Glutamatergic neuron (in vitro differentiated cells): ENCODE results near the gene HIKESHI. TPM values are rescaled to one million over a fixed set of nuclear protein-coding genes. Genes with fewer than 3 reads are reported as not detected.

Experiments used
- DNase-seq: peaks from one replicate; pipeline ENCODE4 v3.0.0; 2022
- H3K27ac Mint-ChIP-seq: one replicate; pipeline ENCODE4 v1.8.0; 2020; ENCODE audit warnings: mild to moderate bottlenecking, mixed read lengths, inconsistent platforms; ENCODE audit not compliant: unreplicated experiment
- H3K27me3 Mint-ChIP-seq: one replicate; pipeline ENCODE4 v1.8.0; 2020; ENCODE audit warnings: mild to moderate bottlenecking, moderate library complexity, mixed read lengths, inconsistent platforms; ENCODE audit not compliant: unreplicated experiment
- H3K36me3 Mint-ChIP-seq: one replicate; pipeline ENCODE4 v1.8.0; 2020; ENCODE audit warnings: mild to moderate bottlenecking, mixed read lengths, inconsistent platforms; ENCODE audit not compliant: unreplicated experiment
- H3K4me1 Mint-ChIP-seq: one replicate; pipeline ENCODE4 v1.8.0; 2020; ENCODE audit warnings: mild to moderate bottlenecking, low read depth, mixed read lengths, inconsistent platforms; ENCODE audit not compliant: unreplicated experiment
- H3K4me3 Mint-ChIP-seq: one replicate; pipeline ENCODE4 v1.8.0; 2020; ENCODE audit warnings: mild to moderate bottlenecking, mixed read lengths, inconsistent platforms; ENCODE audit not compliant: unreplicated experiment
- H3K9me3 Mint-ChIP-seq: one replicate; pipeline ENCODE4 v1.8.0; 2020; ENCODE audit warnings: mild to moderate bottlenecking, moderate library complexity, mixed read lengths, inconsistent platforms; ENCODE audit not compliant: unreplicated experiment
- total RNA-seq: library from RNA; stranded (reverse); fragmentation: NEBNext Ultra II Directional; extraction: Animal tissue kit (Norgen Biotek cat#: 25700); gene quantifications from one replicate; pipeline ENCODE4 v1.2.1, GENCODE V29; 2021; ENCODE audit not compliant: unreplicated experiment
- TF ChIP-seq, protein P1 (sequence below): fragments of 200-600 bp; sonication (generic); IDR thresholded peaks from one replicate; pipeline ENCODE4 v1.5.0; 2021; ENCODE audit not compliant: partially characterized antibody, unreplicated experiment

HIKESHI gene
- total RNA-seq, 1 donor from 2014 or later = 44.7 TPM

DNA sequence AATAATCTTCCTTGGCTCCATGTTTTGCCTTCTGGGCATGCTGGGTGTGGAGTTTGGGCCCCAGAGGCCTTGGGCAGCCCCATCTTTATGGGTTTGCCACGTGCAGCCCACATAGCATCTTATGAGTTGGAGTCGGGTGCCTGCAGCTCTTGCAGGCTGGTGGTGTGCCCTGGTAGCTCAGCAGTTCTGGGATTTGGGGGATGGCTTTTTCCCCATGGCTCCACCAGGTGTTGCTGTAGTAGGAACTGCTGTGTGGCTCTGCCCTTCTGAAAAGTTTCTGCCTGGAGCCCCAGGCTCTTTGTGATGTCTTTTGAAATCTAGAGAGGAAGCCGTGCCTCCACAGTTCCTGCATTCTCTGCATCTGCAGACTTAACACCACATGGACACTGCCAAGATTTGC is 40.7 kb upstream of the HIKESHI start:
- Mint-ChIP-seq H3K36me3 (no peaks in the 10 kb centered on the region), H3K4me3 (no peak overlapping the region), H3K27ac (no peak overlapping the region), H3K27me3 (no peaks in the 10 kb centered on the region), H3K9me3 (peaks cover 2% of the 10 kb centered on the region), H3K4me1 (no peaks in the 10 kb centered on the region)
- TF ChIP-seq, protein P1, sequence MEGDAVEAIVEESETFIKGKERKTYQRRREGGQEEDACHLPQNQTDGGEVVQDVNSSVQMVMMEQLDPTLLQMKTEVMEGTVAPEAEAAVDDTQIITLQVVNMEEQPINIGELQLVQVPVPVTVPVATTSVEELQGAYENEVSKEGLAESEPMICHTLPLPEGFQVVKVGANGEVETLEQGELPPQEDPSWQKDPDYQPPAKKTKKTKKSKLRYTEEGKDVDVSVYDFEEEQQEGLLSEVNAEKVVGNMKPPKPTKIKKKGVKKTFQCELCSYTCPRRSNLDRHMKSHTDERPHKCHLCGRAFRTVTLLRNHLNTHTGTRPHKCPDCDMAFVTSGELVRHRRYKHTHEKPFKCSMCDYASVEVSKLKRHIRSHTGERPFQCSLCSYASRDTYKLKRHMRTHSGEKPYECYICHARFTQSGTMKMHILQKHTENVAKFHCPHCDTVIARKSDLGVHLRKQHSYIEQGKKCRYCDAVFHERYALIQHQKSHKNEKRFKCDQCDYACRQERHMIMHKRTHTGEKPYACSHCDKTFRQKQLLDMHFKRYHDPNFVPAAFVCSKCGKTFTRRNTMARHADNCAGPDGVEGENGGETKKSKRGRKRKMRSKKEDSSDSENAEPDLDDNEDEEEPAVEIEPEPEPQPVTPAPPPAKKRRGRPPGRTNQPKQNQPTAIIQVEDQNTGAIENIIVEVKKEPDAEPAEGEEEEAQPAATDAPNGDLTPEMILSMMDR = no peak
- no peak for DNase-seq

DNA sequence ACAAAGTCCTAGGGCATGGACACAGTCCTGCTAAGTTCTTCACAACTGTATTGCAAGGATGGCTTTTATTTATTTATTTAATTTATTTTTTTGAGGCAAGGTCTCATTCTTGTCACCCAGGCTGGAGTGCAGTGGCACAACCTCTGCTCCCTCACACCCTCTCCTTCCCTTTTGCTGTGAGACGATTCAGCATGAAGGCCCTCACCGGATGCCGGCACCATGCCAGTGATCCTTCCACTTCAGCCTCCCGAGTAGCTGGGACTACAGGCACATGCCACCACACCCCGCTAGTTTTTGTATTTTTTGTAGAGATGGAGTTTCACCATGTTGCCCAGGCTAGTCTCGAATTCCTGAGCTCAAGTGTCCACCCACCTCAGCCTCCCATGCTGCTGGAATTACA is 39.7 kb upstream of the HIKESHI start:
- Mint-ChIP-seq H3K27ac (no peak overlapping the region), H3K4me1 (no peaks in the 10 kb centered on the region), H3K27me3 (no peaks in the 10 kb centered on the region), H3K36me3 (no peaks in the 10 kb centered on the region), H3K9me3 (peaks cover 2% of the 10 kb centered on the region), H3K4me3 (no peak overlapping the region)
- DNase-seq = no peak
- TF ChIP-seq, protein P1 = no peak

DNA sequence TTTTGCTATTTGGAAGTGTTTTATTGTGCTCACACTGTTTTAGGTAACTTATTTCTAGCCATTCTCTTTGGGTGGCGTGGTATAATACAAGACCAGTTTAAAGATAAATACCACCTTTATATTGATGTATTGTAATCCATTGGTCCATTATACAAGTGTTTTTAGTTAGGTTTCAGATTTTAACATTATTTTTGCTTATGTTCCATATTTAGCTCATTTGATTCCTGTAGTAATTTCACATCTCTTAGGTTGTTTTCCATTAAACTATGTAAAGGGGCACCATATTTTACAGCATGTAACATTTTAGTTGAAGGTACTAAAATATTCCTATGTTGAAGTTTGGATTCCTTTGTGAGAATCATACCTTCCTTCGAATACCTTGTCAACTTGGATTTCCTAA is 37.4 kb upstream of the HIKESHI start:
- Mint-ChIP-seq H3K4me3 (no peak overlapping the region), H3K27ac (no peak overlapping the region), H3K36me3 (no peaks in the 10 kb centered on the region), H3K27me3 (no peaks in the 10 kb centered on the region), H3K4me1 (no peaks in the 10 kb centered on the region), H3K9me3 (peaks cover 2% of the 10 kb centered on the region)
- TF ChIP-seq, protein P1 = no peak
- no peak for DNase-seq

DNA sequence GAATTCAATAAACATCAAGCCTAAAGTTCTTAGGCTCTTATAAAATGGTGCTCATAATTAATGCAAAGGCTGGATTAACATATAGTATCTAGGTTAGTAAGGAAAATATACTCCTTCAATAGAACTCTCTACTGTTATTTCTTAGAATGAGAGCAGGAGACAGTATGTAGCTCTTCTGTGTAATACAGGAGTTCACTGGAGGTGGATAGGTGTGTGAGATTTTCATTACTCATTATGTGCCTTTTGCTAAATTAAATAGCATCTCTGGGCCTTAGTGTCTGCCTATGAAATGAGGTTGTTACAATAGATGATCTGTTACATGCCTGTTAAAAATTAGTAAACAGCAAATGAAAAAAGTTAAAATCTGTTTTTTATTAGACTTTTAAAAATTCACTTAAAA is 36.8 kb upstream of the HIKESHI start:
- H3K4me1 Mint-ChIP-seq = no peaks in the 10 kb centered on the region
- no peak overlapping the region for H3K4me3 Mint-ChIP-seq
- no peak for DNase-seq
- no peaks in the 10 kb centered on the region for H3K27me3 Mint-ChIP-seq
- peaks cover 2% of the 10 kb centered on the region for H3K9me3 Mint-ChIP-seq
- TF ChIP-seq, protein P1 = no peak
- no peaks in the 10 kb centered on the region for H3K36me3 Mint-ChIP-seq
- H3K27ac Mint-ChIP-seq = no peak overlapping the region

DNA sequence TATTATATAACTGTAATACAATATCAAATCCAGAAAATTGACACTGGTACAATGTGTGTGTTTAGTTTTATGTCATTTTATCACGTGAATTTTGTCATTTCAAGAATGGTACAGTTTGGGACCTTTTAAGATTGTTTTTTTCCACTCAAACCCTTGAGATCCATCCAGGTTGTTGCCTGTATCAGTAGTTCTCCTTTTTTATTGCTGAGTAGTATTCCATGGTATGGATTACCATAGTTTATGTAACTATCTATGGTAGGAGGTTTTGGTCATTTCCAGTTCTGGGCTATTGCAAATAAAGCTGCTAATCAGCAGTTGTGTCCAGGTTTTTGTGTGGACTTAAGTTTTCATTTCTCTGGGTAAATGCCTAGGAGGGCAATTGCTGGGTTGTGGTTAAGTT is 32.4 kb upstream of the HIKESHI start:
- no peaks in the 10 kb centered on the region for H3K4me1 Mint-ChIP-seq
- no peak overlapping the region for H3K27ac Mint-ChIP-seq
- TF ChIP-seq, protein P1 = no peak
- no peaks in the 10 kb centered on the region for H3K9me3 Mint-ChIP-seq
- no peak overlapping the region for H3K4me3 Mint-ChIP-seq
- no peak for DNase-seq
- H3K27me3 Mint-ChIP-seq = no peaks in the 10 kb centered on the region
- H3K36me3 Mint-ChIP-seq = no peaks in the 10 kb centered on the region
